NCI-H2227 (cell line): ENCODE results near the gene PCDHGA7.
"Not testable (repeated sequence)": the region's sequence is repeated elsewhere in the genome, so short reads cannot be mapped to it uniquely, and the experiment has no call there.

ENCODE experiments used
- DNase-seq: peaks from one replicate; lab custom pipeline; 2025; ENCODE audit not compliant: unreplicated experiment; lab: John Stamatoyannopoulos, UW

PCDHGA7 gene

GRCh38 chr5:141366016-141366896, 16.3 kb upstream of the PCDHGA7 start:
- no peak for DNase-seq

- no peak for DNase-seq
Measured at GRCh38 chr5:141369994-141370848, 12.3 kb upstream of the PCDHGA7 start, which contains the start of gene PCDHGB3. Gene PCDHGB3, plus strand, starts transcription at chr5:141370242. Its CDS starts 153 bp downstream, at chr5:141370395.

- no peak for DNase-seq
Measured at GRCh38 chr5:141371572-141372475, 10.7 kb upstream of the PCDHGA7 start.

GRCh38 chr5:141373673-141374317, 8.7 kb upstream of the PCDHGA7 start, which contains the start of gene PCDHGA6:
Gene PCDHGA6, plus strand, starts transcription at chr5:141373891. Its CDS starts 193 bp downstream, at chr5:141374084.
- DNase-seq: no peak

GRCh38 chr5:141374627-141375026, 7.9 kb upstream of the PCDHGA7 start:
- no peak for DNase-seq

- DNase-seq: not testable (repeated sequence)
Measured at GRCh38 chr5:141375444-141376155, 6.9 kb upstream of the PCDHGA7 start.

- DNase-seq: no peak
Measured at GRCh38 chr5:141383345-141383744, 803 bp downstream of the PCDHGA7 start.

GRCh38 chr5:141384471-141385267, 2.1 kb downstream of the PCDHGA7 start:
- DNase-seq: no peak

- DNase-seq: not testable (repeated sequence)
Measured at GRCh38 chr5:141387557-141388311, 5.2 kb downstream of the PCDHGA7 start, which contains the start of gene PCDHGB4. Gene PCDHGB4, plus strand, starts transcription at chr5:141387698. Its CDS starts 187 bp downstream, at chr5:141387885.

GRCh38 chr5:141388661-141389060, 6.1 kb downstream of the PCDHGA7 start:
- no peak for DNase-seq

- DNase-seq: no peak
Measured at GRCh38 chr5:141389153-141390042, 6.9 kb downstream of the PCDHGA7 start.

GRCh38 chr5:141392429-141393198, 10.1 kb downstream of the PCDHGA7 start, which contains the start of gene PCDHGA8:
Gene PCDHGA8, plus strand, starts transcription at chr5:141392633. Its CDS starts 181 bp downstream, at chr5:141392814.
- no peak for DNase-seq

GRCh38 chr5:141393267-141393666, 10.7 kb downstream of the PCDHGA7 start:
- no peak for DNase-seq

GRCh38 chr5:141394401-141395187, 12.1 kb downstream of the PCDHGA7 start:
- not testable (repeated sequence) for DNase-seq
